ENCODE data around the gene DYNLRB2.

Gene DYNLRB2

DNA sequence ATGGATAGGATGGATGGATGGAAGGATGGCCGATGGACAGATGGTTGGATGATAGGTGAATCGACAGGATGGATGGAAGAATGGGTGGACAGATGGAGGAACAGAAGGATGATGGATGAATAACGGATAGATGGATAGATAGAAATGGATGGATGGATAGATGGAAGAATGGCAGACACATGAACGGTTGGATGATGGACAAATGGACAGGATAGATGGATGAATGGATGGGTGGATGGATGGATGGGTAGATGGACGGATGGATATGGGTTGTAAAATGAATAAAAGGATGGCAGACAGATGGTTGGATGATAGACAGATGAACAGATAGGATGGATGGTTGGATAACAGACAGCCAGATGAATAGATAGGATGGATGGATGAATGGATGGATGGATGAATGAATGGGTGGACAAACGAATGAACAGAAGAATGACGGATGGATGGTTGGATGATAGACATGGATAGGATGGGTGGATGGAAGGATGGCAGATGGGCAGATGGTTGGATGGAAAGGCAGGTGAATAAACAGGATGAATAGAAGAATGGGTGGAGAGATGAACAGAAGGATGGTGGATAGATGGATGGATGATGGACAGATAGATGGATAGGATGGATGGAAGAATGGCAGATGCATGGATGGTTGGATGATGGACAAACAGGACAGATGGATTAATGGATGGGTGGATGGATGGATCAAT is 55.9 kb downstream of the DYNLRB2 start:
- Histone ChIP-seq H3K4me3 (ENCODE audit: low read depth, low read length) (no peak overlapping the region), H2AFZ (no peak overlapping the region), H3K9me3 (ENCODE audit: control insufficient read depth, low read length) (no peaks in the 10 kb centered on the region), H3K36me3 (ENCODE audit: control insufficient read depth, insufficient read depth, low read length) (no peaks in the 10 kb centered on the region), H3K4me1 (no peaks in the 10 kb centered on the region), H3K27ac (no peak overlapping the region), H3K27me3 (ENCODE audit: control insufficient read depth, insufficient read depth, low read length) (no peaks in the 10 kb centered on the region), H3K79me2 (no peaks in the 10 kb centered on the region), H3K4me2 (ENCODE audit: low read length) (no peak overlapping the region), H3K9ac (no peak overlapping the region)
- TF ChIP-seq, protein P1, sequence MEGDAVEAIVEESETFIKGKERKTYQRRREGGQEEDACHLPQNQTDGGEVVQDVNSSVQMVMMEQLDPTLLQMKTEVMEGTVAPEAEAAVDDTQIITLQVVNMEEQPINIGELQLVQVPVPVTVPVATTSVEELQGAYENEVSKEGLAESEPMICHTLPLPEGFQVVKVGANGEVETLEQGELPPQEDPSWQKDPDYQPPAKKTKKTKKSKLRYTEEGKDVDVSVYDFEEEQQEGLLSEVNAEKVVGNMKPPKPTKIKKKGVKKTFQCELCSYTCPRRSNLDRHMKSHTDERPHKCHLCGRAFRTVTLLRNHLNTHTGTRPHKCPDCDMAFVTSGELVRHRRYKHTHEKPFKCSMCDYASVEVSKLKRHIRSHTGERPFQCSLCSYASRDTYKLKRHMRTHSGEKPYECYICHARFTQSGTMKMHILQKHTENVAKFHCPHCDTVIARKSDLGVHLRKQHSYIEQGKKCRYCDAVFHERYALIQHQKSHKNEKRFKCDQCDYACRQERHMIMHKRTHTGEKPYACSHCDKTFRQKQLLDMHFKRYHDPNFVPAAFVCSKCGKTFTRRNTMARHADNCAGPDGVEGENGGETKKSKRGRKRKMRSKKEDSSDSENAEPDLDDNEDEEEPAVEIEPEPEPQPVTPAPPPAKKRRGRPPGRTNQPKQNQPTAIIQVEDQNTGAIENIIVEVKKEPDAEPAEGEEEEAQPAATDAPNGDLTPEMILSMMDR (IDR thresholded peaks at IDR 0.05): no peak

DNA sequence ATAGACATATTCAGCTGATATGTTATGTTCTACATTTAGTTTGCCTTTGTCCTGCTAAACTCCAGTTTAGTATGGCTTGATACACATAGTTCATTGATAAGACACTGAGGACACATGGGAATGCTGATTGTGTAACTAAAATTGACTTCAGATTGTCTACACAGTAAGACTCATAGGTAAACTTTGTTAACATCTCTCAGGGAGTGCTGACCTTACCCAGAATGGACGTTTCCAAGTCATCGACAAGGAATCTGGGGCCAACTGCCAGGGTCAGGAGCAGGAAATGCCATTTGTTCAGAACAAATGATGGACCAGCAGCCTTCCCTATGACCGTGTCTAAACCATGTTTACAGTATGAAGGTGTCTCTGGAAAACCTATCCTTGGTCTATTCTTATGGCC is 58.7 kb downstream of the DYNLRB2 start:
- H3K9me3 ChIP-seq (ENCODE audit: control insufficient read depth, low read length): no peaks in the 10 kb centered on the region
- TF ChIP-seq, protein P1 (IDR thresholded peaks at IDR 0.05): no peak
- no peaks in the 10 kb centered on the region for H3K27me3 ChIP-seq (ENCODE audit: control insufficient read depth, insufficient read depth, low read length)
- no peak overlapping the region for H3K4me2 ChIP-seq (ENCODE audit: low read length)
- no peaks in the 10 kb centered on the region for H3K4me1 ChIP-seq
- H3K4me3 ChIP-seq (ENCODE audit: low read depth, low read length): no peak overlapping the region
- no peak overlapping the region for H2AFZ ChIP-seq
- no peak overlapping the region for H3K27ac ChIP-seq
- H3K9ac ChIP-seq: no peak overlapping the region
- H3K79me2 ChIP-seq: no peaks in the 10 kb centered on the region
- no peaks in the 10 kb centered on the region for H3K36me3 ChIP-seq (ENCODE audit: control insufficient read depth, insufficient read depth, low read length)

Measured in parathyroid adenoma (tissue), 2 donors.